PC-3 (cell line): ENCODE data around the gene C13orf42. TPM values are rescaled to one million over a fixed set of nuclear protein-coding genes. Genes with fewer than 3 reads are reported as not detected.

ENCODE experiments used
- ATAC-seq: fragments of 200-7000 bp; cut with Tn5 transposase; 2 replicates; pipeline ENCODE4 v1.9.1; 2020; ENCODE audit warnings: mild to moderate bottlenecking, moderate library complexity
- BruUV-seq: library from RNA; stranded (reverse); fragments of 400-500 nt; replicated peaks from 2 replicates; lab custom pipeline; 2021; lab: Mats Ljungman, UMichigan
- CTCF ChIA-PET: fragments of 300-600 bp; sonication (Branson Sonifier 250); formaldehyde crosslinking; loops from one replicate; lab custom pipeline; 2022; ENCODE audit warnings: antibody characterized with exemption; lab: Charles Lee
- POLR2A ChIA-PET: fragments of 300-600 bp; sonication (Branson Sonifier 250); formaldehyde crosslinking; loops from one replicate; lab custom pipeline; 2022; ENCODE audit warnings: antibody characterized with exemption; ENCODE audit not compliant: unreplicated experiment; lab: Charles Lee
- DNase-seq: peaks from one replicate; pipeline ENCODE4 v3.0.0-alpha.2; 2015
- H2AFZ ChIP-seq: fragments of 300-600 bp; sonication (generic); 2 replicates; pipeline ENCODE4 v1.6.0; 2016; ENCODE audit warnings: antibody characterized with exemption, low read length
- H3F3A ChIP-seq: fragments of 300-600 bp; sonication (generic); one replicate; pipeline ENCODE4 v1.6.0; 2017; ENCODE audit warnings: antibody characterized with exemption, low read length, control low read depth, mild to moderate bottlenecking; ENCODE audit not compliant: unreplicated experiment
- H3K27ac ChIP-seq: fragments of 300-600 bp; sonication (generic); 2 replicates; pipeline ENCODE4 v1.5.1; 2016; ENCODE audit warnings: mild to moderate bottlenecking, low read length
- H3K27me3 ChIP-seq: fragments of 300-600 bp; sonication (generic); 2 replicates; pipeline ENCODE4 v1.6.1; 2016; ENCODE audit warnings: low read length, mixed read lengths
- H3K36me3 ChIP-seq: fragments of 300-600 bp; sonication (generic); 2 replicates; pipeline ENCODE4 v1.6.1; 2016; ENCODE audit warnings: low read depth, mixed run types, low read length, mixed read lengths
- H3K4me1 ChIP-seq: fragments of 300-600 bp; sonication (generic); 2 replicates; pipeline ENCODE4 v1.5.1; 2016; ENCODE audit warnings: low read length; ENCODE audit not compliant: insufficient read depth
- H3K4me2 ChIP-seq: fragments of 300-600 bp; sonication (generic); 2 replicates; pipeline ENCODE4 v1.6.0; 2016; ENCODE audit warnings: low read length
- H3K4me3 ChIP-seq: fragments of 300-600 bp; sonication (generic); 2 replicates; pipeline ENCODE4 v1.5.1; 2016; ENCODE audit warnings: mild to moderate bottlenecking, low read length, mixed read lengths
- H3K79me2 ChIP-seq: fragments of 300-600 bp; sonication (generic); 2 replicates; pipeline ENCODE4 v1.6.1; 2017; ENCODE audit warnings: low read length, mixed read lengths
- H3K9ac ChIP-seq: fragments of 300-600 bp; sonication (generic); 2 replicates; pipeline ENCODE4 v1.6.0; 2016; ENCODE audit warnings: mild to moderate bottlenecking, low read length
- H3K9me2 ChIP-seq: fragments of 300-600 bp; sonication (generic); replicated peaks from 2 replicates; pipeline ENCODE4 v1.6.1; 2016; ENCODE audit warnings: mixed run types, low read length, mixed read lengths
- H3K9me3 ChIP-seq: fragments of 300-600 bp; sonication (generic); 2 replicates; pipeline ENCODE4 v1.6.1; 2016; ENCODE audit warnings: low read length, mixed read lengths
- H4K20me1 ChIP-seq: fragments of 300-600 bp; sonication (generic); 2 replicates; pipeline ENCODE4 v1.6.1; 2016; ENCODE audit warnings: low read length, mixed read lengths
- CTCF ChIP-seq: fragments of 300-600 bp; sonication (generic); conservative IDR thresholded peaks from 2 replicates; pipeline ENCODE4 v1.5.1; 2017; ENCODE audit warnings: antibody characterized with exemption, low read depth, mild to moderate bottlenecking, low read length
- EZH2 ChIP-seq: fragments of 300-600 bp; sonication (generic); IDR thresholded peaks from one replicate; pipeline ENCODE4 v1.6.1; 2017; ENCODE audit warnings: antibody characterized with exemption, mild to moderate bottlenecking, low read length; ENCODE audit not compliant: unreplicated experiment
- EZH2phosphoT487 ChIP-seq: fragments of 300-600 bp; sonication (generic); IDR thresholded peaks from 2 replicates; pipeline ENCODE4 v1.6.1; 2018; ENCODE audit warnings: mild to moderate bottlenecking, antibody characterized with exemption, low read length, borderline replicate concordance
- intact Hi-C: fragments of 100-400 bp; cut with micrococcal nuclease; formaldehyde crosslinking; loops from 2 replicates; pipeline ENCODE4 v1.9.0; 2023
- total RNA-seq: library from RNA; depleted of rRNA; stranded (reverse); fragments of >200 nt; gene quantifications from 2 replicates; pipeline ENCODE4 v1.2.3, GENCODE V29; 2014; rRNA removed

The C13orf42 gene
- total RNA-seq, 1 experiment from 2014 or later, result not detected

GRCh38 chr13:51033421-51034185 is 77.5 kb downstream of the C13orf42 start:
- intact Hi-C loops, result no loop called here

GRCh38 chr13:51032831-51033230 is 78.2 kb downstream of the C13orf42 start:
- no peak overlapping the region for H3K9ac ChIP-seq
- POLR2A ChIA-PET, result no interaction called here
- TF ChIP-seq EZH2 (no peak), CTCF (no peak), EZH2phosphoT487 (no peak)
- H4K20me1 ChIP-seq, result peaks cover 6% of the 10 kb centered on the region
- H3K36me3 ChIP-seq, result no peaks in the 10 kb centered on the region
- no peak for DNase-seq
- no peaks in the 10 kb centered on the region for H3K79me2 ChIP-seq
- ATAC-seq, result no peak
- H3K27me3 ChIP-seq, result no peaks in the 10 kb centered on the region; the same call in 1 of the 2 replicates
- no peak overlapping the region for H3K4me3 ChIP-seq
- CTCF ChIA-PET, result no interaction called here
- H3K9me2 ChIP-seq, result no peaks in the 10 kb centered on the region
- no peak overlapping the region for H3K27ac ChIP-seq
- H3K9me3 ChIP-seq, result no peaks in the 10 kb centered on the region
- no peaks in the 10 kb centered on the region for H3F3A ChIP-seq
- no TSS peak for BruUV-seq
- intact Hi-C loops, result no loop called here
- peaks cover 18% of the 10 kb centered on the region for H3K4me1 ChIP-seq
- H2AFZ ChIP-seq, result no peak overlapping the region
- H3K4me2 ChIP-seq, result no peak overlapping the region

More at GRCh38 chr13:51033421-51034185, 77.5 kb downstream of the C13orf42 start:
- ChIA-PET CTCF (no interaction called here), POLR2A (interaction anchor here (0.7 kb wide), 1 partner anchor 38 kb away, joined by 3 read pairs; no protein-coding TSS in a partner anchor)
- 0 out of 2 replicates have a peak overlapping the region, but pooled peaks have one; percentile 53 for H3K4me2 ChIP-seq
- no peak overlapping the region for H3K27ac ChIP-seq
- no peak overlapping the region for H2AFZ ChIP-seq
- no peaks in the 10 kb centered on the region for H3K9me3 ChIP-seq
- DNase-seq, result no peak
- peaks cover 18% of the 10 kb centered on the region for H3K4me1 ChIP-seq
- no peak for TF ChIP-seq EZH2
- TF ChIP-seq EZH2phosphoT487, result no peak
- no peak for TF ChIP-seq CTCF
- no peaks in the 10 kb centered on the region; the same call in 1 of the 2 replicates for H3K27me3 ChIP-seq
- BruUV-seq, result no TSS peak
- H3K79me2 ChIP-seq, result no peaks in the 10 kb centered on the region
- ATAC-seq, result no peak
- H3K9me2 ChIP-seq, result no peaks in the 10 kb centered on the region
- H4K20me1 ChIP-seq, result peaks cover 6% of the 10 kb centered on the region
- H3K9ac ChIP-seq, result no peak overlapping the region
- no peak overlapping the region for H3K4me3 ChIP-seq
- no peaks in the 10 kb centered on the region for H3F3A ChIP-seq
- H3K36me3 ChIP-seq, result no peaks in the 10 kb centered on the region

Other genes with a start within 250 kb of the C13orf42 start
- gene RNASEH2B, start 201.5 kb downstream of the C13orf42 start, total RNA-seq, result 35.8 and 36.0 TPM in 2 replicates
- 1.1 and 1.6 TPM in 2 replicates for gene FAM124A, start 111.1 kb upstream of the C13orf42 start, total RNA-seq
- not detected in 2 replicates for gene SERPINE3, start 228.4 kb upstream of the C13orf42 start, total RNA-seq